Right forelimb (tissue), 1 donor: ENCODE data around the gene GOLGA6L2.
"Not testable (repeated sequence)": the region's sequence is repeated elsewhere in the genome, so short reads cannot be mapped to it uniquely, and the experiment has no call there.

ENCODE experiments used
- DNase-seq: peaks from one replicate; pipeline ENCODE4 v3.0.0-alpha.2; 2018

GOLGA6L2 gene

DNA sequence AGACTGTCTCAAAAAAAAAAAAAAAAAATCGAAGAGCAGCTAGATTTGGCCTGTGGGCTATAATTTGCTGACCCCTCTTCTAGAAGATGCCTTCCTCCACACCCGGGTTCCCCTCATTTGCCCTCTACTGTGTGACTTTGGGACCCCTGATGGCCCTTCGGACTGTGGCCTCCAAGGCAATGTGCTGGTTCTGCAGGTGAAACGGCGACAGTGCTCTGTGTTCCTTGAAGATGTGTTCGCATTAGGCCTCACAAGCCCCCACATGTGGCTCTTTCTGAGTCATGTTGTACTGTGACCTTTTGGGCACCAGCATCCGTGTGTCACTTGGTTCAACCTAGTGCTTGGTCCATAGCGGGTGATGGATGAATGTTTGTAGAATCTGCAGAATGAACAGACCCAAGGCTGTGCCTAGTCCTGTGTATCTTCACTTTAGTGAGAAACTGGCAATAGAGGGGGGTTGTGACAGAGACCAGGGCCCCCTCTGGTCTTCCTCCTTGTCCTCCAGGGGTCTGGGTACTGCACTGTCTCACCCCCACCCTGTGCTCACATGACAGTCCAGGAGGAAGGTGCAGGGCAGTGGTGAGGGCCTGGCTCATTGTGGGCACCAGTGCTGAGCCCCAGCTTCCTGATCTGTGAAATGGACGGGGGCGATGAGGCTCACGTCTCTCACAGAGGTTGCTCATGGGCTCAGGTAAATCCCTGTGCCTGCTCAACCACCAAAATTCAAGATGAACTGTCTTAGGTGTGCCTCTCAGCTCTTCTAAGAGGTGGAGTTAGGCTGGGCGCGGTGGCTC lies 22.7 kb downstream of the GOLGA6L2 start:
- DNase-seq, result no peak

DNA sequence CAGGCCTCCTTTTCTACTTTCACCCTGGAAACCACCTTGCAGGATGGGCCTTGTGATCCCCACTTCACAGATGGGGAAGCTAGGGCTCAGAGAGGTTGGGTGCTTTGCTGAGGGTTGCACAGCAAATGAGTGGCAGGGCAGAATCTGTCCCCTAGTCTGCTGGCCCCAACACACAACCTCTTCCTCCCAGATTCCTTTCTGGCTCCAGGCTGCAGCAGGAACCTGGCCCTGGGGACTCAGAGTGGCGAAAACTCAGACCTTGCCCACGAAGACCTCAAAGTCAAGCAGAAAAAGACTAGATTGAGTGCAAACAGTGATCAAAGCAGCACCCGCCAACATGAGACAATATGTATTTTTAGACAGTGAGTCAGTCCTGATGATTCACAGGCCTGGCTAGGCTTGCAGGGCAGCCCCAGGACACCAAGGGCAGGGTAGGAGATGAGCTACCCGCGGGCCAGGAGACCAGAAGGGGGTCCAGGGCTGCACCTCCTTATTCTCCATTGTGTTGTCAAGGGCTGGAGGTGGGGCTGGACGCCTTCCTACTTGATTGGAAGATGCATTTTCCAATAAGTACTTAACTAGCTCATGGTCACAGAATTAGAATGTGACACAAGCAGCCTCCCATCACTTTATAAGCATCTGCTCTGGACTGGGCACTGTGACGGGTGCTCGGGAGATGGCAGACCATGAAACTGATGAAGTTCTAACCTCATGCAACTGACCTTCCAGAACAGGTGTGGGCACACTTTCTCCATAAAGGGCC lies 23.9 kb downstream of the GOLGA6L2 start:
- no peak for DNase-seq

DNA sequence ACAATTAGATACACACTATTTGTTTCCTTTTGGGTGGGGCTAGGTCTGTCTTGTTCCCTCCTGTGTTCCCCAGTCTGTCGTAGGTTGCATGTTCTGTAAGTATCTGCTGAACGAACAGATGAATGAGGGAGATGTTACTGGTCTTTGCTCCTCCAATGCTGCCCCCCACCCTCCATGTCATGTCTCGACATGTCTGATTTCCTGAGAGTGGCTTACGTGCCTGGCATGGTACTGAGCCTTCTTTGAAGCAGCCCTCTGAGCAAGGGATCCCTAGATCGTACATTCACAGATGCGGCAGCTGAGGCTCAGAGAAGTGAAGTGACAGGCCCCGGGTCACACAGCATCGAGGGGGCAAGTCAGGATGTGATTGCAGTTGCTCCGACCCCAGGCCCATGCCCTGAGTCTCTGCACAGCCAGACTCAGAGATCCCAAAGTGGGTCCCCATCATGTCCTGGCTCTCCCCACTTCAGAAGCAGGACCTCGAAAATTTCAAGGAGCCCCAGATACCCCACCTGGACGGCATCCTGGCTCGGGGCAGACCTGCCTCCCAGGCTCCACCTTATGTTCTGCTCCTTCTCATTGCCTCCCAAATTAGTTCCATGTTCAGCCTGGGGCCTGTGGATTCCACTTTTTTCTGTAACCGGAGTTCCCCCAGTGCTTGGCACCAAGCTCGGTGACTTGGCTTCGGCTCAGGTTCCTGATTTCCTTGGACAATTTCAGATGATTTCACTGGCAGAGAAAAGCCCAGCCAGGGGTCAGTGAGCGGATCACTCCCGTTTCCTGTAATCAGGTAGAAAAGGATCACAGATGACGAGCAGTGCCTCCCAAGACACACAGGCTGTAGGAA lies 24.7 kb downstream of the GOLGA6L2 start:
- DNase-seq, result no peak

DNA sequence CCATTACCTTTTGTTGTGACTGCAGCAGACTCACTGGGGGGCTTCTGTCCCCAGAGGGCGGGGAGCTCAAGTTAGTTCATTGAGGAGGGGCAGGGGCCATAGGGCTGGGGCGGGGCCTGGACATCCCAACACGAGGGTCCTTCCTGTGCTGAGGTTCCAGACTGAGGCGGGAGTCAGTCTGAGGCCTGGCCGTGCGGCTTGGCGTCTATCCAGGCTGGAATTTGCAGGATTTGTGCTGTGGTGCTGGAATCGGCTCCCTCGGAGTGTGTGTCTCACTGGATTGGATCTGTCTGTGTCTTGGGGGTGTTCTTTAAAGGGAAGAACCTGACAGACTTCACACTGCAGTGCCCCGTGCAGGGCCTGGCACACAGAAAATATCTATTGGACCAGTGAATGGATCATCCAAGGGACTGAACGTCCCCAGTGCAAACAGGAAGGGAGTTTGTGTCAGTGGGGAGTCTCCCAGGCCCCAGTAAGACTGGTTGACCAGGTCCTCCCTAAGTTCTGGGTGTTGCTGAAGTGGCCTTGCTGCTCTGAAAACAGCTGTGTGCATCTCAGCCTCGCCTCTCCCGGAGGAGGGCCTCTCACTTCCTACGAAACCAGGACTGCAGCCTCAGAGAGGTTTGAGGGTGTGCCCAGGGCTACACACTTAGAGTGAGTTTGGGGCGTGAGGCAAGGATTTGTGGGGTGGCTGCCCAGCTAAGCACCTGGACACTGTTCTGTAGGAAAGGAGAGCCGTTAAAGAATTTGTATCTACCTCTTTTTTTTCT lies 26.1 kb downstream of the GOLGA6L2 start:
- no peak for DNase-seq

DNA sequence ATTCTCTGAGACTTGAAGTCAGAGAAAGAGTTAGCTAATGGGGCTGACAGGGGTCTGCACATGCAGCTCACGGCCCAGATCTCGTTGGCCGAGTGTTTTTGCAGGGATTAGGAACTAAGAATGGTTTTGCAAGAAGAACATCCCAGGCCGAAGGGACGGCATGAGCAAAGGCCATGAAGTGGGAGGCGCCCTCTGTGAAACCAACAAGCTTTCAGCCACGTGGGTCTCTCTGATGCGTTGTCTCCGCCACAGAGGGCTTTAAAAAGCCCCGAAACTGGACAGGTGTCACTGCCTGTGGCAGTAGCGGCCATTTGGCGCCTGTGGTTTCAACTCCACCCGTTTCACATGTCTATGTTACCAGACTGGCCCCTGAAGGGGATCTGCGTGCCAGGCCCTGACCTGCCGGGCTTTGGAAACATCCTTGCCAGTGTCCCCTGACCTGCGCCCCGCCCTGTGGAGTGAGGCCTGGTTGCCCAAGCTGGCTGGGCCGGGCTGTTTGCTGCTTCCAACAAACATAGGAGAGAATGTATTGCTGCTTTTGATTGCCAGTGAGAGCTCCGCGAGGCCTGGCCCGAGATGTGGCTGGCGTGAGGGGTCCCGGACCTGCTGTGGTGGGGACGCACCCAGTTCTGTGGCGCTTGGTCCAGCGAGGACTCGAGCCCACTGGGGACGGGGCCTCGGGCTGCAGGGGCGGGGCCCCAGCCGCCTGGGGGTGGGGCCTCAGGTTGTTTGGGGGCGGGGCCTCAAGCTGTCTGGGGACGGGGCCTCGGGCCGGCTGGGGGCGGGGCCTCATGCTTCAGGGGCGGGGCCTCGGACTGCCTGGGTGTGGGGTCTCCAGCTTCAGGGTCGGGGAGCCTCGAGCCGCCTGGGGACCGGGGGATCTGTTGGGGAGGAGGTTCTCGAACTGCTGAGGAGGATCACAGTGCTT lies 30.4 kb downstream of the GOLGA6L2 start:
- DNase-seq, result no peak

DNA sequence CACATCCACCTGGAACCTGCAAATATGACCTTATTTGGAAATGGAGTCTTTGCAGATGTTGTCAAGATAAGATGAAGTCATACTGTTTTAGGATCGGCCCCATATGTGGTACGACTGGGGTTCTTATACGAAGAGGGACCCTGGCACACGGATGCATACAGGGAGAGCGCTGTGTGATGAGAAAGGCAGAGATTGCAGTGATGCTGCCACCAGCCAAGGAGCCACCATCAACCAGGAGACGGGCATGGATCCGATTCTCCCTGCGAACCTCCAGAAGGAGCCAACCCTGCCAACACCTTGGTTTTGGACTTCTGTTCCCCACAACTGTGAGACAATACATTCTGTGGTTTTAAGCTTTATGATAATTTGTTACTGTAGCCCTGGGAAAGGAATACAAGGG lies 31.2 kb downstream of the GOLGA6L2 start:
- not testable (repeated sequence) for DNase-seq

DNA sequence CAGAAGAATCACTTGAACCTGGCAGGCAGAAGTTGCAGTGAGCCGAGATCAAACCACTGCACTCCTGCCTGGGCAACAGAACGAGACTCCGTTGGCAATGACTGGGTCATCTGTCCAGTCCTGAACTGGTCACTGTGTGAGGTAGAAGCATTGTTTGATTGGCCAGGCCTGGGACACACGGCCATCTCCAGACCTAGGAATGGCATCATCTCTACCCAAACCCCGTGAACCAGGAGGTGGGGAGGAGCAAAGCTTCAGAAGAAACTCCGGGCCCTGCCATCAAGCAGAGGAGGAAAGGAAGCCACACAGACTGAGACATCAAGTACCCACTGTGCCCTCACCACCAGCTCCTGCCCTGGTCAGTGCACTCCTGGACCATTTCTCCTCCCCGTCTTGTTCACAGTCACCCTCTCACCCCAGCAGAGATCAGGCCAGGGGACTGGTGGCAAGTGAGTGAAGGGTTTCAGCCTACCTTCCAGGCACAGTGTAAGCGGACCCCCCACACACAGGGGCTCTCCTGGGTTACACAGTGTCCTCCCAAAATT lies 31.6 kb downstream of the GOLGA6L2 start:
- DNase-seq, result no peak

DNA sequence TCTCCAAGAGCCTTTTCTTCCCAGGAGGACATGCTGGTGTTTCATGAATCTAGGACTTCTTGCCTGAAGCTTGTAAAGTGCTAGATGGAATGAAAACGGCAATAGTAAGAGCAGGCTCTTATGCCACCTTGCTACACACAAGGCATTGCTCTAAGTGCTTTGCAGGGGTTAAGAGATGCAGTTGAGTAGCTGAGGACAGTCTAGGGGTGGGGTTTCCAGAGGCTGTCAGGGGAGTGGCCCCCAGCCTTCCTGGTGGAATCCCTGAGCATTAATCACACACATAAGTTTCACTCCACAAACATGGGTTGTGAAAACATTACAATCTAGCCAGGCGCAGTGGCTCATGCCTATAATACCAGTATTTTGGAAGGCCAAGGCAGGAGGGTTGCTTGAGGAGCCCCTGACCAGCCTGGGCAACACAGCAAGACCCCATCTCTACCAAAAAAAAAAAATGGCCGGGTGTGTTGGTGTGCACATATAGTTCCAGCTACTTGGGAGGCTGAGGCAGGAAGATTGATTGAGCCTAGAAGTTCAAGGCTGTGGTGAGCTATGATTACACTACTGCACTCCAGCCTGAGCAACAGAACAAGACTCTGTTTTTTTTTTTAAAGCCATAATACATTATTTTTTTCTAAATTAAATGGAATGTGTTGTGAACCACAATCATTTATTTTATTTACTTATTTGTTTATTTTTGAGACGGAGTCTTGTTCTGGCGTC lies 34.0 kb downstream of the GOLGA6L2 start:
- DNase-seq, result not testable (repeated sequence)

DNA sequence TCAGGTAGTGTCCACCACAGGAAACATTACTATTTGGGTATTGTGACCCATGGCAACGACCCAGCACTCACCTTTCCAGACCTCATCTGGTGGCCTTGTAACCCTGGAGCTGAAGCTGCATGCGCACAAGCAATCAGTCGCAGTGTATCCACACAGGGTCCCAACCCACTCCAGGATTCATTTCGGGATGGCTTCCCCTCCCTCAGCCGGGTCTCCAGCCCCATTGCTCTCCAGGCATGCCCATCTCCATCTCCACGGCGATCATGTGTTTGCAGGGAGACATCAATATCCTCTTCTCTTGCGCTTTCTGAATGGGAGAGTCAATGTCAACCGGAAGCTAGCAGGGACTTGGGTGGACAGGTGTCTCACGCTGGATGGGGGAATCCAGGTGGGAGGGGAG lies 35.2 kb downstream of the GOLGA6L2 start:
- no peak for DNase-seq

DNA sequence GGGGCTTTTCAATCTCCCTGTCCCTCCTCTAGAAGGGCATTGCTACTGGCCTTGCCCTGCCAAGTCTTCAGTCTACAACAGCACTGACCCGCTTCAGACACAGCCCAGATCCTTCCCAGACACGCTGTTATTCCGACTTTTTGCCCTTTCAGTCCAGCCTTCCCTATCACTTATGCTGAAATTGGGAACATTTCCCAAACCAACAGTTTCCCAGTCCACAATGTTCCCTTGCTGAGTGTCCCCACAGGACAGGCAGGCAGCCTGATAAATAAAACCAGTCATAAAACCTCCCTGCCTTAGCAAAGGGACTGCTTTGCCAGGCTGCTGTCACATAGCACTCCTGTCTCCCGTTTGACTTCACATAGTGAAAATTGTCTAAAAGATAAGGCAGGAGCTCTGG lies 43.5 kb downstream of the GOLGA6L2 start:
- no peak for DNase-seq

DNA sequence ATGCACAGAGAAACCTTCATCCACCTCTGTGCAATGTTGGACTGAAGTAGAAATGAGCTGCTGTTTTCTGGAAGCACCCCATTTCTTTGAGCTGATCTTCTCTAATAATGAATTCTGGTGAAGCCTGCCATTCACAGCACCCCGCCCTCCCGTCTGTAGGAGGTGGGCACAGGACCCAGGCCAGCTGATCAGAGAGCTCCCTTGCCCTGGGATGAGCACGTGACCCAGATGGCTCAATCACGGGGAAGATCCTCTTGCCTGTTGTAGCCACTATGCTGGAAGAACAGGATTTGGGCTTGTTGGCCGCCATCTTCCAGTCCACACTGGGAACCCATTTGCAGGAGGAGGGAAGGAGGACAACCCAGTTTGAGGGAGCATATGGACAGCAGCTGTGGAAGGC lies 44.5 kb downstream of the GOLGA6L2 start:
- DNase-seq, result no peak

DNA sequence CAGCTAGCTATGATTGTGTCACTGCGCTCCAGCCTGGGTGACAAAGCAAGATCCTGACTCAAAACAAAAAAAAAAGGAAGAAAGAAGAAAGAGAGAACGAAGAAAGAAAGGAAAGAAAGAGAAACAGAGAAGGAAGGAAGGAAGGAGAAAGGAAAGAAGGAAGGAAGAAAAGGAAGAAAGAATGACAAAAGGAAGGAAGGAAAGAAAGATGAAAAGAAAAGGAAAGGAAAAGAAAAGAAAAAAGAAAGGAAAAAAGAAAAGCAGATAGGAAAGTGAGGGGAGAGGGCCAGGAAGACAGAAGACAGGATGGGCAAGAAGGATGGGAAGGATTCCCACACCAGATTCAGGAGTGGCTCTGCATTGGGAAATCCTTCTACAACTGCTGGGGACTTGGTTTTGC lies 44.9 kb downstream of the GOLGA6L2 start:
- no peak for DNase-seq

DNA sequence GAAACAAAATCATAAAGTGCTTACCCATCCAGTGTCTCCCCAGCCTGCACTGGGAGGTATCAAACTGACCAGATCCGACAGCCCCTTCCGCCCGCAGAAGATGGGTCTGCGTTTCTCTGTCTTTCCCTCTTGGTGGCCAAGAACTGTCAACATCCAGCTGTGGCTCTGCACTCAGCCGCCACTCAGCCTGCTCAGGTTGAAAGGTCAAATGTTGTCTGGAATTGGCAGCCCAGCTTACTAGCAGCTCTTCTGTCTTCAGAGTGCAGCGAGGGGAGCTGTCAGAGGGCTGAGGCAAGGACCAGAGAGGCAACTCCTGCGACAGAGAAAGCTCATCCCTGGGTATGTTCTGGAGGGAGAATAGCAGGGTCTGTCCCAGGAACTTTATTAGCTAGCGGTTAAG lies 45.4 kb downstream of the GOLGA6L2 start:
- no peak for DNase-seq

DNA sequence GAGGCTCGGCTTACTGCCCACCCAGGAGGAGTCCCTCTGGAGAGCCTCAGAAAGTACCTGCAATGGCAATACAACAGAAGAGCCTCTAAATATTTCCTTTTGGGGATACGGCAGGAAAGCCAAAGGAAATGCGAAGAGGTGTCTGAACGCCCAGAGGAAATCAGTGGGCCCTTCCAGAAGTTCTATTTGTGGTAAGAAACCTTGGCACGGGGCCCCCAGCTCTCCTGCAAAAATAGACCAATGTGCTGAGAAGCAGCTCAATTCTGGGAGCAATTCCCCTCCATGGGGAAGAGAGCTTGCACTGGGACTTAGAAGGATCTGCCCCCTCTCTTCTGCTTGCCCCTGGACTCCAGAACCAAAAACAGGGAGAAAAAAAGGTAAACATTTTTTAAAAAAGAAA lies 47.8 kb downstream of the GOLGA6L2 start:
- DNase-seq, result not testable (repeated sequence)

DNA sequence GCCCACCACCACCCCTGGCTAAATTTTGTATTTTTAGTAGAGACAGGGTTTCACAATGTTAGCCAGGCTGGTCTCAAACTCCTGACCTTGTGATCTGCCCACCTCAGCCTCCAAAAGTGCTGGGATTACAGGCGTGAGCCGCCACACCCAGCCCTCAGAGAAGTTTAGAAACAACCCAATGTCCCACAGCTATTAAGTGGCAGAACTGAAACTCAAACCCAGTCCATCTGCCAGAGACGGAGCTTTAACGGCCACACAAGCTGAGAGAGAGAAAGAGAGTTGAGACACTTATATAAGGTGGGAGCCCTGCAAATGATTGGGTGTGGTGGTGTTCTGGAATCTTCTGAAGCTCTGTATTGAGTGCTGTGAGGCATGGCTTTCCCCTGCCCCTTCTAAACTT lies 48.7 kb downstream of the GOLGA6L2 start:
- DNase-seq, result not testable (repeated sequence)

DNA sequence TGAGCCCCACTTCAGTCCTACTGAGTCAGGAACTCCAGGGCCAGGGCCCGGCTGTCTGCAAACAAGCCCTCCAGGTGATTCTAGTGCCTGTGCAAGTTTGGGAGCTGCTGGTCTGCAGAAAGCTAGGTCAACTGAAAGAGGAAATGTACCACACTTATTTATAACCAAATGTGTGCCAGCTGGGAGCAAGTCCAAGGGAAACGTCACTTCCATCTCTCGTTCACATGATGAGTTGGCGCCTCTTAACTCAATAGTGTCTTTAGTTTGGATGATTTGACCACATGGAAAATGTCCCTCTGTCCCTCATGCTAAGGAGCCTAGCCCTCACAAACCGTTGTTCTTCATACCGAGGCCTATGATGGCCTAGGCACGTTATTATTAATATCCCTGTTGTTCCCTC lies 49.3 kb downstream of the GOLGA6L2 start:
- DNase-seq, result no peak

DNA sequence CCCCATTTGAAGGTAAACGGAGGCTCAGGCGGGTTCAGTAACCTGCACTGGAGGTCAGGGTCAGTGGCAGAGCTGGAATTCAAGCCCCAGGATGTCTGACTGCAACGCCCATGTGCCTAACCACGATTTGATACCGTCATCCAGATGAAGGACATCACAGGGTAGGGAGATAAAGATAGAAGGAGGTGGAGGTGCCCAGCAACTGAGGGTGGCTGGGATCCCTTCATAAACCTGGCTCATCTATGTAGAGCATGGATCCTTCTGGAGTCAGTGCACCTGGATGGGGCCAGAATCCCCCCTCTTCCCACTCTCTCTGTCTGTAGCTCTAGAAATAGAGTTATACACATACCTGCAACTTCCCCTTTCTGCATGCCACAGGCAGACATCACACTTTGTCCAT lies 51.2 kb downstream of the GOLGA6L2 start:
- DNase-seq, result no peak

DNA sequence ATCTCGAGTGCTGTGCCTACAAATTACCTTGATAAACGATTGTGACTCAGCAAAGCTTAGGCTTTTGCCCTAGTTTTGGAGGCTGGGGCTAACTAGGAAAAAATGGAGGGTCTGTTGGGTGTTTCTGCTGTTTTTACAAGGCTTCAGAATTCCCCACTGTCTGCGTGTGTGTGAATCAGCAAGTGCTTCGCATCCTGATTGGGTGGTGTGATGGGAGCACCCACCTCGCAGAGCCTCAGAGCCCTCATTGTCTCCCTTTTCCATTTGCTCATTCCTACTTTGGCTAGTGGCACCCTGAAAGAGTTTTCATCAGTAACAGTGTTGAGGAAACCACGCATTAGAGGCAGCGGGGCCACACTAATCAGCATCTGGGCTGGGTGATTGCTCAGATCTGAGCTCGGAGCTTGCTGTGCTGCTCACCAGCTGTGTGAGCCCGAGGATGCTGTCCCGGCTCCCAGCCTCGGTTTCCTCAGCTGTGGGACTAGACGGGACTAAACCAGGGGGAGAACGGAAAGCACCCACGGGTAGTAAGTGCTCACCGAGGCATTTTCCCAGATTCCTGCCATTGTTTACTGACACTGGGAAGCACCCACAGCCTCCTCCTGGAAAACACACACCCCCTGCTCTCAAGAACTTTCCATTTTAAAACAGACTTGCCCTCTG lies 51.9 kb downstream of the GOLGA6L2 start:
- DNase-seq, result no peak
